ENCODE results near the gene SULT1A1.
"Not testable (repeated sequence)": the region's sequence is repeated elsewhere in the genome, so short reads cannot be mapped to it uniquely, and the experiment has no call there.

- TF ChIP-seq CTCF (IDR thresholded peaks at IDR 0.05; ENCODE audit: insufficient read depth, low read depth, low read length); EZH2 (IDR thresholded peaks at IDR 0.05; ENCODE audit: insufficient read depth, low read length): not testable (repeated sequence)
Measured at GRCh38 chr16:28613912-28614311, 4.1 kb upstream of the SULT1A1 start.
